Mammary epithelial cell (primary cell): ENCODE data around the gene NKAPL.

Experiments
- EZH2 ChIP-seq: IDR thresholded peaks from 2 replicates; pipeline ENCODE4 v1.6.1; 2012; ENCODE audit warnings: low read length, inconsistent platforms, borderline replicate concordance
- TF ChIP-seq, protein P1 (sequence below), 2 donors: IDR thresholded peaks in 1 of 2; conservative IDR thresholded peaks in 1 of 2; 2 replicates each; pipeline ENCODE4 v1.5.1; 2011 to 2012; ENCODE audit warnings: inconsistent platforms in 2 of 2, low read length in 2 of 2, mild to moderate bottlenecking in 2 of 2, control low read depth in 1 of 2, low read depth in 1 of 2; ENCODE audit not compliant: insufficient read depth in 1 of 2; ENCODE audit errors: extremely low read depth in 1 of 2

DNA sequence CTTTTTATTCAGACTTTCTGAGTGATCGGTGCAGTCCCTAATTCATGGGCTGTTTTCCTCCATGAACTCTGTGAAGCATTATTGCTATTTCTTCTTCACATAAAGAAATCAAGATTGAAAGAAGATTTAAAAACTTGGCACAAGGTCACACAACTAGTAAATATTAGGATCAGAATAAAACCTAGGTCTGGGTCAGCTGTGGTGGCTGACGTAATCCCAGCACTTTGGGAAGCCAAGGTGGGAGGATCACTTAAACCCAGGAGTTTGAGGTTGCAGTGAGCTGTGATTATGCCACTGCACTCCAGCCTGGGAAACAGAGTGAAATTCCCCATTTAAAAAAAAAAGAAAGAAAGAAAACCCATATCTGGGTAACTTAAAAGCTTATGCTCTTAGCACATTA is 32.6 kb upstream of the NKAPL start:
- TF ChIP-seq, protein P1, sequence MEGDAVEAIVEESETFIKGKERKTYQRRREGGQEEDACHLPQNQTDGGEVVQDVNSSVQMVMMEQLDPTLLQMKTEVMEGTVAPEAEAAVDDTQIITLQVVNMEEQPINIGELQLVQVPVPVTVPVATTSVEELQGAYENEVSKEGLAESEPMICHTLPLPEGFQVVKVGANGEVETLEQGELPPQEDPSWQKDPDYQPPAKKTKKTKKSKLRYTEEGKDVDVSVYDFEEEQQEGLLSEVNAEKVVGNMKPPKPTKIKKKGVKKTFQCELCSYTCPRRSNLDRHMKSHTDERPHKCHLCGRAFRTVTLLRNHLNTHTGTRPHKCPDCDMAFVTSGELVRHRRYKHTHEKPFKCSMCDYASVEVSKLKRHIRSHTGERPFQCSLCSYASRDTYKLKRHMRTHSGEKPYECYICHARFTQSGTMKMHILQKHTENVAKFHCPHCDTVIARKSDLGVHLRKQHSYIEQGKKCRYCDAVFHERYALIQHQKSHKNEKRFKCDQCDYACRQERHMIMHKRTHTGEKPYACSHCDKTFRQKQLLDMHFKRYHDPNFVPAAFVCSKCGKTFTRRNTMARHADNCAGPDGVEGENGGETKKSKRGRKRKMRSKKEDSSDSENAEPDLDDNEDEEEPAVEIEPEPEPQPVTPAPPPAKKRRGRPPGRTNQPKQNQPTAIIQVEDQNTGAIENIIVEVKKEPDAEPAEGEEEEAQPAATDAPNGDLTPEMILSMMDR (conservative IDR thresholded peaks at IDR 0.05 in 1 of 2, IDR thresholded peaks at IDR 0.05 in 1 of 2; ENCODE audit: extremely low read depth in 1 of 2, insufficient read depth in 1 of 2, low read depth in 1 of 2, low read length in 2 of 2), result no peak
- TF ChIP-seq EZH2, result no peak
